ENCODE measurements around the gene MED4.

MED4 gene

DNA sequence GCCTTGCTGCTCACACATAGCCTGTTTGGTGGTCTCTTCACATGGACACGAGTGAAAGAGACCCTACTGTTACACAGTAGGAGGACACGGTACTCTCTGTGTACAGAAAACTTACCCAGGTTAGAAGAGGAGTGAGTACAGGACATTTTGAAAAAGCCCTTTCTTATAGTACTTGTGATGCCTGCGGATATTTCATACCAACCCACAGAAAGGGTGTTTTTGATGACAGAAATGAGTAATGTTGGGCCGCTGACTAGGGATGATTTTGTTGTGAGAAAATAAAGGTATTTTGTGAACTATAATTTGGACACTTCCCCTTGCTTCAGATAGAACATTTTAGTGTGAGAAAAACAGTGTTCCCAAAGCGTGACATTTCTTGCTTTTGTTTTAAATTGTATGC is 39.2 kb downstream of the MED4 start:
- Histone ChIP-seq H3K79me2 (ENCODE audit: low read length) (no peaks in the 10 kb centered on the region), H3F3A (ENCODE audit: insufficient read depth, low read length) (no peaks in the 10 kb centered on the region), H3K9me3 (replicated peaks; ENCODE audit: insufficient read depth, low read length) (no peaks in the 10 kb centered on the region), H3K27ac (ENCODE audit: low read length) (no peak overlapping the region), H3K4me1 (ENCODE audit: low read length) (no peaks in the 10 kb centered on the region), H3K36me3 (replicated peaks; ENCODE audit: insufficient read depth, low read length) (no peaks in the 10 kb centered on the region), H4K20me1 (ENCODE audit: insufficient read depth, low read length) (no peaks in the 10 kb centered on the region), H3K4me2 (ENCODE audit: low read depth, low read length) (no peak overlapping the region), H3K9ac (ENCODE audit: low read length) (no peak overlapping the region), H3K4me3 (ENCODE audit: low read length) (no peak overlapping the region), H3K9me2 (replicated peaks; ENCODE audit: insufficient read depth, low read length) (no peaks in the 10 kb centered on the region), H2AFZ (ENCODE audit: low read length) (no peak overlapping the region), H3K27me3 (replicated peaks; ENCODE audit: insufficient read depth, low read length) (no peaks in the 10 kb centered on the region)
- TF ChIP-seq, protein P1, sequence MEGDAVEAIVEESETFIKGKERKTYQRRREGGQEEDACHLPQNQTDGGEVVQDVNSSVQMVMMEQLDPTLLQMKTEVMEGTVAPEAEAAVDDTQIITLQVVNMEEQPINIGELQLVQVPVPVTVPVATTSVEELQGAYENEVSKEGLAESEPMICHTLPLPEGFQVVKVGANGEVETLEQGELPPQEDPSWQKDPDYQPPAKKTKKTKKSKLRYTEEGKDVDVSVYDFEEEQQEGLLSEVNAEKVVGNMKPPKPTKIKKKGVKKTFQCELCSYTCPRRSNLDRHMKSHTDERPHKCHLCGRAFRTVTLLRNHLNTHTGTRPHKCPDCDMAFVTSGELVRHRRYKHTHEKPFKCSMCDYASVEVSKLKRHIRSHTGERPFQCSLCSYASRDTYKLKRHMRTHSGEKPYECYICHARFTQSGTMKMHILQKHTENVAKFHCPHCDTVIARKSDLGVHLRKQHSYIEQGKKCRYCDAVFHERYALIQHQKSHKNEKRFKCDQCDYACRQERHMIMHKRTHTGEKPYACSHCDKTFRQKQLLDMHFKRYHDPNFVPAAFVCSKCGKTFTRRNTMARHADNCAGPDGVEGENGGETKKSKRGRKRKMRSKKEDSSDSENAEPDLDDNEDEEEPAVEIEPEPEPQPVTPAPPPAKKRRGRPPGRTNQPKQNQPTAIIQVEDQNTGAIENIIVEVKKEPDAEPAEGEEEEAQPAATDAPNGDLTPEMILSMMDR (IDR thresholded peaks at IDR 0.05; ENCODE audit: low read length) = no peak
- no peak for DNase-seq

DNA sequence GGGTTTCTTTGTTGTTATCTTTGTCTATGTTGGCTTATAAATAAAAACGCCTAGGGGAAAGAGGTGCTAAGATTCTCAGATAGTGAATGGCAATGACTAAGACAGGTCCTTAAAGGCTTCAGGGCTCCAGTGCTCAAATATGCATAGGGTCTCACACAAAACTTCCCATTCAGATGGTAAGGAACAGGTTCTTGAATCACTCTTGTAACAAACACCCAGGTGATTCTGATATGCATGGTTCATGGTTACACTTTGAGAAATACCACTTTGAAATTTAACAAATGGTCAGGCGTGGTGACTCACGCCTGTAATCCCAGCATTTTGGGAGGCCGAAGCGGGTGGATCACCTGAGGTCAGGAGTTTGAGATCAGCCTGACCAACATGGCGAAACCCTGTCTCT is 40.3 kb downstream of the MED4 start:
- no peak overlapping the region for H2AFZ ChIP-seq (ENCODE audit: low read length)
- H3K27ac ChIP-seq (ENCODE audit: low read length) = no peak overlapping the region
- no peak overlapping the region for H3K4me2 ChIP-seq (ENCODE audit: low read depth, low read length)
- DNase-seq = no peak
- no peaks in the 10 kb centered on the region for H3K9me2 ChIP-seq (replicated peaks; ENCODE audit: insufficient read depth, low read length)
- no peak overlapping the region for H3K4me3 ChIP-seq (ENCODE audit: low read length)
- H3K9me3 ChIP-seq (replicated peaks; ENCODE audit: insufficient read depth, low read length) = no peaks in the 10 kb centered on the region
- H4K20me1 ChIP-seq (ENCODE audit: insufficient read depth, low read length) = no peaks in the 10 kb centered on the region
- H3F3A ChIP-seq (ENCODE audit: insufficient read depth, low read length) = no peaks in the 10 kb centered on the region
- no peaks in the 10 kb centered on the region for H3K79me2 ChIP-seq (ENCODE audit: low read length)
- no peaks in the 10 kb centered on the region for H3K36me3 ChIP-seq (replicated peaks; ENCODE audit: insufficient read depth, low read length)
- no peak overlapping the region for H3K9ac ChIP-seq (ENCODE audit: low read length)
- no peak for TF ChIP-seq EZH2 (optimal IDR thresholded peaks at IDR 0.05; ENCODE audit: low read depth, low read length)
- TF ChIP-seq EZH2phosphoT487 (IDR thresholded peaks at IDR 0.05; ENCODE audit: low read length) = no peak
- TF ChIP-seq, protein P1 (IDR thresholded peaks at IDR 0.05; ENCODE audit: low read length) = no peak
- no peaks in the 10 kb centered on the region for H3K4me1 ChIP-seq (ENCODE audit: low read length)
- no peaks in the 10 kb centered on the region for H3K27me3 ChIP-seq (replicated peaks; ENCODE audit: insufficient read depth, low read length)

DNA sequence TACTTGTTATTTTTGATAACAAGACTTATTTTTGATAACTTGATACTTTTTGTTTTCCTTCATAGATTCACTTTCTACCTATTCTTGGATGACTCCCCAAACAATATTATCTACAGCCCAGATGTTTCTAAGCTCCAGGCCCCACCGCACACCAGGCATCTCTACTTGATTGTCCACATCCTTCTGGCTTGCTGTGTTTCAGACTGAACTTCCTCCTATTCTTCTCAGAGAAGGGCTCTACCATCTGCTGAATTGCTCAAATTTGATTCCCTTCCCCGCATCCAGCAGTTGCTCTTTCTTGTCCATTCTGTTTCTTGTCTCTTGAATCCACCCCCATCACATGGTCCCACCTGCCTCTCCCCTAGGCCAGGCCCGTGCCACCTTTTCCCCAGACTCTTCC is 44.4 kb downstream of the MED4 start:
- no peaks in the 10 kb centered on the region for H3K36me3 ChIP-seq (replicated peaks; ENCODE audit: insufficient read depth, low read length)
- TF ChIP-seq, protein P1 (IDR thresholded peaks at IDR 0.05; ENCODE audit: low read length) = no peak
- TF ChIP-seq EZH2phosphoT487 (IDR thresholded peaks at IDR 0.05; ENCODE audit: low read length) = no peak
- no peak for TF ChIP-seq EZH2 (optimal IDR thresholded peaks at IDR 0.05; ENCODE audit: low read depth, low read length)
- H3K79me2 ChIP-seq (ENCODE audit: low read length) = no peaks in the 10 kb centered on the region
- no peak overlapping the region for H3K4me3 ChIP-seq (ENCODE audit: low read length)
- H3K4me2 ChIP-seq (ENCODE audit: low read depth, low read length) = no peak overlapping the region
- H3K9ac ChIP-seq (ENCODE audit: low read length) = no peak overlapping the region
- no peak overlapping the region for H3K27ac ChIP-seq (ENCODE audit: low read length)
- H2AFZ ChIP-seq (ENCODE audit: low read length) = no peak overlapping the region
- H3K9me3 ChIP-seq (replicated peaks; ENCODE audit: insufficient read depth, low read length) = no peaks in the 10 kb centered on the region
- H3F3A ChIP-seq (ENCODE audit: insufficient read depth, low read length) = no peaks in the 10 kb centered on the region
- H4K20me1 ChIP-seq (ENCODE audit: insufficient read depth, low read length) = no peaks in the 10 kb centered on the region
- H3K9me2 ChIP-seq (replicated peaks; ENCODE audit: insufficient read depth, low read length) = no peaks in the 10 kb centered on the region
- H3K4me1 ChIP-seq (ENCODE audit: low read length) = no peaks in the 10 kb centered on the region
- H3K27me3 ChIP-seq (replicated peaks; ENCODE audit: insufficient read depth, low read length) = no peaks in the 10 kb centered on the region
- no peak for DNase-seq

Measured in MM.1S (cell line).